PC-3 (cell line): ENCODE data around the gene NCOA1. TPM values are rescaled to one million over a fixed set of nuclear protein-coding genes. Genes with fewer than 3 reads are reported as not detected.

ENCODE experiments used
- ATAC-seq: fragments of 200-7000 bp; cut with Tn5 transposase; 2 replicates; pipeline ENCODE4 v1.9.1; 2020; ENCODE audit warnings: mild to moderate bottlenecking, moderate library complexity
- BruUV-seq: library from RNA; stranded (reverse); fragments of 400-500 nt; replicated peaks from 2 replicates; lab custom pipeline; 2021; lab: Mats Ljungman, UMichigan
- CTCF ChIA-PET: fragments of 300-600 bp; sonication (Branson Sonifier 250); formaldehyde crosslinking; loops from one replicate; lab custom pipeline; 2022; ENCODE audit warnings: antibody characterized with exemption; lab: Charles Lee
- POLR2A ChIA-PET: fragments of 300-600 bp; sonication (Branson Sonifier 250); formaldehyde crosslinking; loops from one replicate; lab custom pipeline; 2022; ENCODE audit warnings: antibody characterized with exemption; ENCODE audit not compliant: unreplicated experiment; lab: Charles Lee
- DNase-seq: peaks from one replicate; pipeline ENCODE4 v3.0.0-alpha.2; 2015
- H2AFZ ChIP-seq: fragments of 300-600 bp; sonication (generic); 2 replicates; pipeline ENCODE4 v1.6.0; 2016; ENCODE audit warnings: antibody characterized with exemption, low read length
- H3F3A ChIP-seq: fragments of 300-600 bp; sonication (generic); one replicate; pipeline ENCODE4 v1.6.0; 2017; ENCODE audit warnings: antibody characterized with exemption, low read length, control low read depth, mild to moderate bottlenecking; ENCODE audit not compliant: unreplicated experiment
- H3K27ac ChIP-seq: fragments of 300-600 bp; sonication (generic); 2 replicates; pipeline ENCODE4 v1.5.1; 2016; ENCODE audit warnings: mild to moderate bottlenecking, low read length
- H3K27me3 ChIP-seq: fragments of 300-600 bp; sonication (generic); 2 replicates; pipeline ENCODE4 v1.6.1; 2016; ENCODE audit warnings: low read length, mixed read lengths
- H3K36me3 ChIP-seq: fragments of 300-600 bp; sonication (generic); 2 replicates; pipeline ENCODE4 v1.6.1; 2016; ENCODE audit warnings: low read depth, mixed run types, low read length, mixed read lengths
- H3K4me1 ChIP-seq: fragments of 300-600 bp; sonication (generic); 2 replicates; pipeline ENCODE4 v1.5.1; 2016; ENCODE audit warnings: low read length; ENCODE audit not compliant: insufficient read depth
- H3K4me2 ChIP-seq: fragments of 300-600 bp; sonication (generic); 2 replicates; pipeline ENCODE4 v1.6.0; 2016; ENCODE audit warnings: low read length
- H3K4me3 ChIP-seq: fragments of 300-600 bp; sonication (generic); 2 replicates; pipeline ENCODE4 v1.5.1; 2016; ENCODE audit warnings: mild to moderate bottlenecking, low read length, mixed read lengths
- H3K79me2 ChIP-seq: fragments of 300-600 bp; sonication (generic); 2 replicates; pipeline ENCODE4 v1.6.1; 2017; ENCODE audit warnings: low read length, mixed read lengths
- H3K9ac ChIP-seq: fragments of 300-600 bp; sonication (generic); 2 replicates; pipeline ENCODE4 v1.6.0; 2016; ENCODE audit warnings: mild to moderate bottlenecking, low read length
- H3K9me2 ChIP-seq: fragments of 300-600 bp; sonication (generic); replicated peaks from 2 replicates; pipeline ENCODE4 v1.6.1; 2016; ENCODE audit warnings: mixed run types, low read length, mixed read lengths
- H3K9me3 ChIP-seq: fragments of 300-600 bp; sonication (generic); 2 replicates; pipeline ENCODE4 v1.6.1; 2016; ENCODE audit warnings: low read length, mixed read lengths
- H4K20me1 ChIP-seq: fragments of 300-600 bp; sonication (generic); 2 replicates; pipeline ENCODE4 v1.6.1; 2016; ENCODE audit warnings: low read length, mixed read lengths
- EZH2 ChIP-seq: fragments of 300-600 bp; sonication (generic); IDR thresholded peaks from one replicate; pipeline ENCODE4 v1.6.1; 2017; ENCODE audit warnings: antibody characterized with exemption, mild to moderate bottlenecking, low read length; ENCODE audit not compliant: unreplicated experiment
- EZH2phosphoT487 ChIP-seq: fragments of 300-600 bp; sonication (generic); IDR thresholded peaks from 2 replicates; pipeline ENCODE4 v1.6.1; 2018; ENCODE audit warnings: mild to moderate bottlenecking, antibody characterized with exemption, low read length, borderline replicate concordance
- intact Hi-C: fragments of 100-400 bp; cut with micrococcal nuclease; formaldehyde crosslinking; loops from 2 replicates; pipeline ENCODE4 v1.9.0; 2023
- total RNA-seq: library from RNA; depleted of rRNA; stranded (reverse); fragments of >200 nt; gene quantifications from 2 replicates; pipeline ENCODE4 v1.2.3, GENCODE V29; 2014
- TF ChIP-seq, protein P1 (sequence below): fragments of 300-600 bp; sonication (generic); conservative IDR thresholded peaks from 2 replicates; pipeline ENCODE4 v1.5.1; 2017; ENCODE audit warnings: antibody characterized with exemption, low read depth, mild to moderate bottlenecking, low read length

NCOA1 gene
- total RNA-seq, 1 experiment from 2014 or later, result 7.5 TPM

DNA sequence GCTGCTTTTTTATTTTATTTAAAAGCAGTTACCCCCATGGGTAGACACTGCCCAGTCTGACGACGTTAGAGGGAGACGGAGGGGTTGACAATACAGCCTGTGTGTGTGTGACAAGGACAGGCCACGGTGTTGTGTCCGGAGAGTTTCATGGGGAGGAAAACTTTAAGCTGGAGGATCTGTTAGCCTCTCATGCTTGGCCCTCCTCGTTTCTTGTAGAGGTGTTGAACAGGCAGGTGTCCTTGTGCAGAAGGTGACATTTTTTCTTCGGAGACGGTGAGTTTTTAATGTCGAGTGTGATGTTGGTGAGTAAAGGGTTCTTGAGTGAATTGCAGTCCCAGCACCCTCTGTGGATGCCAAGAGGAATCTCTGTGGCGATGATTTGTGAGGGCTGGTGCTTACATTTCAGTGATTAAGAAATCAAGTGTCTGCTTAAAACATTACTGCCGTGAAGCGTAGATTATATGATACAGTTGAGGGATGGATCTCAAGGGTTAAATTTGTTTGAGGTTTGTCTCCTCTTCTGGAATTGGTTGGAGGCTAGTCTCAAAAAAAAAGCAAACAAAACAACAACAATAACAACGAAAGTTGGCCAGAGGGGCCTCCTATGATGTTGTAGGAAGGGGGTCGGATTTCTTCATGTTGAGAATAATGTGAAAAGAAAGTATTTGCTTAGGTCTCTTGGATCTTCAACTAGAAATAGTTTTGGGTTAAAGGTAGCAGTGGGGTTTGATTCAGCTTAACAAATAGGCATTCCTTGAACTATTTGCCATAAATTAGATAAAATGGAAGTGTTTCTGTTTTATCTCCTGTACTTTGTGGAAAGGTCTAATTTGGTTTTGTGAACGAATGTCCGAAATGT, 1.6 kb downstream of the NCOA1 start:
- H4K20me1 ChIP-seq, result no peaks in the 10 kb centered on the region
- intact Hi-C loops, result loop anchor here (5.0 kb wide), 3 partner anchors 50 to 300 kb away; partner anchors contain the start of genes CENPO and PTRHD1
- peaks cover 29% of the 10 kb centered on the region for H3K4me1 ChIP-seq
- H3K9me2 ChIP-seq, result no peaks in the 10 kb centered on the region
- H3K27ac ChIP-seq, result no peak overlapping the region
- H3K4me2 ChIP-seq, result peak overlapping the region; percentile 86
- H3K4me3 ChIP-seq, result peak overlapping the region; percentile 88
- POLR2A ChIA-PET, result no interaction called here
- ATAC-seq (no peak; the same call in 1 of the 2 replicates), DNase-seq (peak; percentile 23)
- H2AFZ ChIP-seq, result peak overlapping the region; percentile 83
- H3K9me3 ChIP-seq, result no peaks in the 10 kb centered on the region
- peak overlapping the region; percentile 38; the same call in 1 of the 2 replicates for H3K9ac ChIP-seq
- peaks cover 53% of the 10 kb centered on the region for H3K79me2 ChIP-seq
- BruUV-seq, result TSS peak; percentile 45
- no peaks in the 10 kb centered on the region for H3K36me3 ChIP-seq
- no peaks in the 10 kb centered on the region for H3F3A ChIP-seq
- TF ChIP-seq EZH2 (no peak), EZH2phosphoT487 (no peak)
- TF ChIP-seq, protein P1, sequence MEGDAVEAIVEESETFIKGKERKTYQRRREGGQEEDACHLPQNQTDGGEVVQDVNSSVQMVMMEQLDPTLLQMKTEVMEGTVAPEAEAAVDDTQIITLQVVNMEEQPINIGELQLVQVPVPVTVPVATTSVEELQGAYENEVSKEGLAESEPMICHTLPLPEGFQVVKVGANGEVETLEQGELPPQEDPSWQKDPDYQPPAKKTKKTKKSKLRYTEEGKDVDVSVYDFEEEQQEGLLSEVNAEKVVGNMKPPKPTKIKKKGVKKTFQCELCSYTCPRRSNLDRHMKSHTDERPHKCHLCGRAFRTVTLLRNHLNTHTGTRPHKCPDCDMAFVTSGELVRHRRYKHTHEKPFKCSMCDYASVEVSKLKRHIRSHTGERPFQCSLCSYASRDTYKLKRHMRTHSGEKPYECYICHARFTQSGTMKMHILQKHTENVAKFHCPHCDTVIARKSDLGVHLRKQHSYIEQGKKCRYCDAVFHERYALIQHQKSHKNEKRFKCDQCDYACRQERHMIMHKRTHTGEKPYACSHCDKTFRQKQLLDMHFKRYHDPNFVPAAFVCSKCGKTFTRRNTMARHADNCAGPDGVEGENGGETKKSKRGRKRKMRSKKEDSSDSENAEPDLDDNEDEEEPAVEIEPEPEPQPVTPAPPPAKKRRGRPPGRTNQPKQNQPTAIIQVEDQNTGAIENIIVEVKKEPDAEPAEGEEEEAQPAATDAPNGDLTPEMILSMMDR, result no peak
- CTCF ChIA-PET, result no interaction called here
- no peaks in the 10 kb centered on the region for H3K27me3 ChIP-seq

DNA sequence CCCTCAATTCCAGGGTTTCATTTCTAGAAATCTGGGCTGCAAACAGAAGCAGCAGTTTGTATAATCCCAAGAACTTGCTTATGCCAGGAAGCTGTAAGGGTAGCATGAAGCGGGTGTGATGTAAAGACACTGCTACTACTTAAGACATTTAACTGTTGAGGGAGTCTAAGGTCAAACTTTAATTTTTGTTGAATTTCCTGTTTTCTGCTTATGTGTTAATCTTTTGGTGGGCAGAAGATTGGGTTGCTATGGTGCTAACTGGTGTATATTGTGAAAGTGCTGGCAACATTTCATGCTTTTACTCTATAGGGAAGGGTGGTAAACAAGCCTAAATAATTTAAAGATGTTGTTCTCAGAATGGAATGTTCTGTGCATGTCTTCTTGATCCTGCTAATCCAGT, 2.7 kb downstream of the NCOA1 start:
- no peaks in the 10 kb centered on the region for H3K27me3 ChIP-seq
- peaks cover 29% of the 10 kb centered on the region for H3K4me1 ChIP-seq
- peaks cover 53% of the 10 kb centered on the region for H3K79me2 ChIP-seq
- H3K4me3 ChIP-seq, result no peak overlapping the region
- H3K9me2 ChIP-seq, result no peaks in the 10 kb centered on the region
- H4K20me1 ChIP-seq, result no peaks in the 10 kb centered on the region
- no TSS peak for BruUV-seq
- no peak for DNase-seq
- POLR2A ChIA-PET, result no interaction called here
- H2AFZ ChIP-seq, result no peak overlapping the region
- no peaks in the 10 kb centered on the region for H3F3A ChIP-seq
- H3K36me3 ChIP-seq, result no peaks in the 10 kb centered on the region
- ATAC-seq, result no peak
- H3K9ac ChIP-seq, result no peak overlapping the region
- TF ChIP-seq, protein P1, result no peak
- TF ChIP-seq EZH2 (no peak), EZH2phosphoT487 (no peak)
- peak overlapping the region; percentile 86; the same call in 1 of the 2 replicates for H3K4me2 ChIP-seq
- intact Hi-C loops, result loop anchor here (5.0 kb wide), 3 partner anchors 49 to 299 kb away; partner anchors contain the start of genes CENPO and PTRHD1
- H3K27ac ChIP-seq, result no peak overlapping the region
- CTCF ChIA-PET, result no interaction called here
- no peaks in the 10 kb centered on the region for H3K9me3 ChIP-seq
